IMR-90 (cell line): ENCODE results near the gene ASXL3. TPM values are rescaled to one million over a fixed set of nuclear protein-coding genes. Genes with fewer than 3 reads are reported as not detected.

Experiments
- ATAC-seq: fragments of 200-7000 bp; cut with Tn5 transposase; 2 replicates; pipeline ENCODE4 v1.9.1; 2020; ENCODE audit warnings: low read depth, mild to moderate bottlenecking, moderate library complexity
- BruUV-seq: library from RNA; stranded (reverse); fragments of 400-500 nt; replicated peaks from 2 replicates; lab custom pipeline; 2021; lab: Mats Ljungman, UMichigan
- CTCF ChIA-PET: fragments of 300-600 bp; formaldehyde crosslinking; extraction: SDS; loops from one replicate; lab custom pipeline; 2021; ENCODE audit warnings: antibody characterized with exemption; lab: Yijun Ruan, JAX
- POLR2A ChIA-PET: fragments of 300-600 bp; sonication (Branson Sonifier 250); formaldehyde crosslinking; loops from one replicate; lab custom pipeline; 2022; ENCODE audit warnings: antibody characterized with exemption; ENCODE audit not compliant: unreplicated experiment; lab: Charles Lee
- DNase-seq: peaks from one replicate; pipeline ENCODE4 v3.0.0; 2013
- H2AFZ ChIP-seq: replicated peaks from 2 replicates; pipeline ENCODE3; 2013; ENCODE audit warnings: low read length, mild to moderate bottlenecking; ENCODE audit not compliant: poor library complexity
- H2AK5ac ChIP-seq: 2 replicates; pipeline ENCODE4 v1.6.1; 2013; ENCODE audit warnings: low read depth, low read length, inconsistent platforms
- H2AK9ac ChIP-seq: replicated peaks from 2 replicates; pipeline ENCODE3; 2013; ENCODE audit warnings: mild to moderate bottlenecking, low read depth, low read length, moderate library complexity; ENCODE audit not compliant: poor library complexity
- H2BK120ac ChIP-seq: 2 replicates; pipeline ENCODE4 v1.6.1; 2013; ENCODE audit warnings: low read depth, low read length, inconsistent platforms
- H2BK15ac ChIP-seq: 3 replicates; pipeline ENCODE4 v1.6.1; 2013; ENCODE audit warnings: low read depth, low read length, inconsistent platforms
- H2BK20ac ChIP-seq: 2 replicates; pipeline ENCODE4 v1.6.1; 2013; ENCODE audit warnings: low read depth, mild to moderate bottlenecking, inconsistent platforms, low read length, moderate library complexity
- H2BK5ac ChIP-seq: 2 replicates; pipeline ENCODE4 v1.6.1; 2013; ENCODE audit warnings: mild to moderate bottlenecking, low read depth, low read length, inconsistent platforms; ENCODE audit not compliant: poor library complexity, severe bottlenecking
- H3K14ac ChIP-seq: replicated peaks from 2 replicates; pipeline ENCODE4 v1.6.1; 2013; ENCODE audit warnings: low read depth, low read length, inconsistent platforms
- H3K18ac ChIP-seq: 2 replicates; pipeline ENCODE4 v1.6.1; 2013; ENCODE audit warnings: low read depth, low read length, control low read depth
- H3K23ac ChIP-seq: 2 replicates; pipeline ENCODE4 v1.6.1; 2013; ENCODE audit warnings: low read depth, low read length, inconsistent platforms
- H3K27ac ChIP-seq: 2 replicates; pipeline ENCODE4 v1.5.1; 2013; ENCODE audit warnings: mild to moderate bottlenecking, control low read depth, low read length; ENCODE audit not compliant: insufficient read depth
- H3K27me3 ChIP-seq: 2 replicates; pipeline ENCODE4 v1.6.1; 2013; ENCODE audit warnings: low read length; ENCODE audit not compliant: control insufficient read depth, insufficient read depth
- H3K36me3 ChIP-seq: 2 replicates; pipeline ENCODE4 v1.6.1; 2013; ENCODE audit warnings: low read length, mixed read lengths; ENCODE audit not compliant: control insufficient read depth, insufficient read depth
- H3K4ac ChIP-seq: 2 replicates; pipeline ENCODE4 v1.6.1; 2013; ENCODE audit warnings: low read depth, low read length, inconsistent platforms
- H3K4me1 ChIP-seq: 2 replicates; pipeline ENCODE4 v1.6.1; 2013; ENCODE audit warnings: low read length, mixed read lengths; ENCODE audit not compliant: control insufficient read depth, insufficient read depth
- H3K4me2 ChIP-seq: 2 replicates; pipeline ENCODE4 v1.6.1; 2013; ENCODE audit warnings: low read depth, mild to moderate bottlenecking, control low read depth, low read length, moderate library complexity
- H3K4me3 ChIP-seq: 2 replicates; pipeline ENCODE4 v1.5.1; 2013; ENCODE audit warnings: low read depth, mild to moderate bottlenecking, control low read depth, low read length, moderate library complexity; ENCODE audit not compliant: insufficient read depth
- H3K56ac ChIP-seq: 2 replicates; pipeline ENCODE4 v1.6.1; 2013; ENCODE audit warnings: low read length, inconsistent platforms; ENCODE audit not compliant: insufficient read depth; ENCODE audit errors: extremely low read depth
- H3K79me1 ChIP-seq, 2 experiments: 2 replicates each; pipeline ENCODE4 v1.6.1; 2013; ENCODE audit warnings: low read length in 2 of 2, inconsistent platforms in 1 of 2, low read depth in 1 of 2
- H3K9ac ChIP-seq: 2 replicates; pipeline ENCODE4 v1.6.1; 2013; ENCODE audit warnings: low read depth, low read length, control low read depth
- H3K9me1 ChIP-seq: 2 replicates; pipeline ENCODE4 v1.6.1; 2013; ENCODE audit warnings: low read length, inconsistent platforms; ENCODE audit not compliant: insufficient read depth
- H3K9me3 ChIP-seq: 2 replicates; pipeline ENCODE4 v1.6.1; 2013; ENCODE audit warnings: low read length; ENCODE audit not compliant: control insufficient read depth, insufficient read depth
- H4K20me1 ChIP-seq: 2 replicates; pipeline ENCODE4 v1.6.1; 2013; ENCODE audit warnings: low read length, inconsistent platforms; ENCODE audit not compliant: insufficient read depth
- H4K5ac ChIP-seq: 2 replicates; pipeline ENCODE4 v1.6.1; 2013; ENCODE audit warnings: mild to moderate bottlenecking, low read depth, low read length, control low read depth
- H4K8ac ChIP-seq, 2 experiments: 2 replicates each; pipeline ENCODE4 v1.6.1; 2013; ENCODE audit warnings: low read depth in 2 of 2, low read length in 2 of 2, control low read depth in 1 of 2, inconsistent platforms in 1 of 2
- H4K91ac ChIP-seq: 2 replicates; pipeline ENCODE4 v1.6.1; 2013; ENCODE audit warnings: low read depth, low read length, inconsistent platforms; ENCODE audit not compliant: insufficient read depth
- CEBPB ChIP-seq: IDR thresholded peaks from 2 replicates; pipeline ENCODE4 v1.6.1; 2012; ENCODE audit warnings: low read depth, low read length, improper control_type of control experiment
- FOS ChIP-seq: fragments of 150-350 bp; IDR thresholded peaks from 2 replicates; pipeline ENCODE4 v1.6.1; 2016; ENCODE audit warnings: low read depth, low read length
- MAZ ChIP-seq: IDR thresholded peaks from 2 replicates; pipeline ENCODE4 v1.6.1; 2012; ENCODE audit warnings: low read depth, mild to moderate bottlenecking, low read length, improper control_type of control experiment, moderate library complexity, borderline replicate concordance
- MXI1 ChIP-seq: IDR thresholded peaks from 2 replicates; pipeline ENCODE4 v1.6.1; 2012; ENCODE audit warnings: low read depth, mild to moderate bottlenecking, low read length, moderate library complexity, borderline replicate concordance
- NFE2L2 ChIP-seq: fragments of 150-350 bp; IDR thresholded peaks from 2 replicates; pipeline ENCODE4 v1.6.1; 2016; ENCODE audit warnings: low read depth, mild to moderate bottlenecking, low read length
- RCOR1 ChIP-seq: IDR thresholded peaks from 2 replicates; pipeline ENCODE4 v1.6.1; 2012; ENCODE audit warnings: mild to moderate bottlenecking, low read length, improper control_type of control experiment; ENCODE audit not compliant: insufficient replicate concordance
- SMC3 ChIP-seq: fragments of 150-350 bp; IDR thresholded peaks from 2 replicates; pipeline ENCODE4 v1.6.1; 2016; ENCODE audit warnings: low read depth, mild to moderate bottlenecking, antibody characterized with exemption, low read length, moderate library complexity
- WGBS, 2 experiments: methylation state at CpG; one replicate each; pipeline versions ENCODE4 v1.1.5 to v1.1.7; 2013; ENCODE audit warnings: missing lambda C conversion rate in 2 of 2; ENCODE audit not compliant: insufficient read length in 1 of 2; ENCODE audit errors: extremely low coverage in 2 of 2; 5-methylcytosine and 5-hydroxymethylcytosine counted together
- dilution Hi-C: fragments of 300-500 bp; cut with HindIII; formaldehyde crosslinking; loops from one replicate; pipeline ENCODE4 v1.14.3; 2018; ENCODE audit warnings: low sequenced_read_pairs; ENCODE audit not compliant: unreplicated experiment
- in situ Hi-C: fragments of 300-500 bp; cut with MboI; formaldehyde crosslinking; loops from 3 replicates; pipeline ENCODE4 v1.14.3; 2019; ENCODE audit warnings: low sequenced_read_pairs, inconsistent platforms, mixed read lengths
- intact Hi-C: fragments of 100-400 bp; cut with micrococcal nuclease; formaldehyde crosslinking; loops from 2 replicates; pipeline ENCODE4 v1.10.0; 2022
- polyA plus RNA-seq, 3 experiments: library from polyadenylated mRNA; depleted of rRNA; stranded (reverse); fragments of >200 nt; gene quantifications; 2 replicates each; pipeline ENCODE4 v1.2.3, GENCODE V29; 2012; ENCODE audit warnings: low replicate concordance in 1 of 3
- total RNA-seq: library from RNA; depleted of rRNA; stranded (reverse); fragments of >200 nt; gene quantifications from 2 replicates; pipeline ENCODE4 v1.2.3, GENCODE V29; 2012
- TF ChIP-seq, protein P1 (sequence below): fragments of 150-350 bp; IDR thresholded peaks from 2 replicates; pipeline ENCODE4 v1.6.1; 2016; ENCODE audit warnings: low read depth, mild to moderate bottlenecking, low read length, moderate library complexity, borderline replicate concordance
- TF ChIP-seq, protein P2 (sequence below): conservative IDR thresholded peaks from 2 replicates; pipeline ENCODE4 v1.5.1; 2012; ENCODE audit warnings: mild to moderate bottlenecking, low read depth, low read length, improper control_type of control experiment

ASXL3 gene
- total and polyA plus RNA-seq, 2 of the 4 experiments (the other 2 are of a cell fraction), result 0.03 to 0.54 TPM

DNA sequence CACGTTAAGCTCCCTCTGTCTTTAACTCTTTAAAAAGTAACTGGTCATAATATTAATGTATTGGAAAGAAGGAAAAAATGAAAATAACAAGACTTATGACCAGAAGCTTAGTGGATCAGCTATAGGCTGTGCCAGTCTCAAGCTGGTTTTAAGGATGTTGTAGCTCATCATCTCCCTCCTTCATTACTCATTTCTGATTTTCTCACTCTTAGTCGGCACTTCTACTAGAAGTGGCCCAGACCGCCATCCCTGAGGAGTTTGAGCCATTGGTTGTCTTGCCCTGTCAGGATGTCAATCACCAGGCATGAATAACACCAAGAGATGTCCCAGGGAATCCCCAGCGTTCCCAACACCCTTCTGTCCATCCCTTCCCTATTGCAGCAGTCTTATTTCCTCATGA lies 151.5 kb downstream of the ASXL3 start:
- dilution Hi-C loops (no loop called here), in situ Hi-C loops (no loop called here), intact Hi-C loops (no loop called here)
- Histone ChIP-seq H3K4me1 (no peaks in the 10 kb centered on the region; the same call in 1 of the 2 replicates), H4K91ac (no peak overlapping the region), H2AFZ (no peak overlapping the region), H4K8ac (no peak overlapping the region), H3K9me3 (no peaks in the 10 kb centered on the region), H4K5ac (no peak overlapping the region), H3K23ac (no peak overlapping the region), H3K79me1 (no peaks in the 10 kb centered on the region), H3K4me3 (no peak overlapping the region), H3K56ac (no peak overlapping the region), H2BK20ac (no peak overlapping the region), H3K4ac (no peak overlapping the region), H3K9ac (no peak overlapping the region), H3K9me1 (no peaks in the 10 kb centered on the region), H3K27ac (no peak overlapping the region), H3K36me3 (no peaks in the 10 kb centered on the region), H4K20me1 (no peaks in the 10 kb centered on the region), H3K18ac (no peak overlapping the region), H3K27me3 (peaks cover 1% of the 10 kb centered on the region; the same call in 1 of the 2 replicates), H3K4me2 (no peak overlapping the region), H2AK9ac (no peak overlapping the region), H2AK5ac (no peak overlapping the region), H2BK15ac (no peak overlapping the region), H2BK5ac (no peak overlapping the region), H3K14ac (no peak overlapping the region), H2BK120ac (no peak overlapping the region)
- no TSS peak for BruUV-seq
- WGBS, 2 experiments, result no CpG with 5 or more reads among the region's 4 CpGs
- TF ChIP-seq FOS (no peak), NFE2L2 (no peak), SMC3 (no peak), CEBPB (no peak), MAZ (no peak), RCOR1 (no peak), MXI1 (no peak)
- TF ChIP-seq, protein P1, sequence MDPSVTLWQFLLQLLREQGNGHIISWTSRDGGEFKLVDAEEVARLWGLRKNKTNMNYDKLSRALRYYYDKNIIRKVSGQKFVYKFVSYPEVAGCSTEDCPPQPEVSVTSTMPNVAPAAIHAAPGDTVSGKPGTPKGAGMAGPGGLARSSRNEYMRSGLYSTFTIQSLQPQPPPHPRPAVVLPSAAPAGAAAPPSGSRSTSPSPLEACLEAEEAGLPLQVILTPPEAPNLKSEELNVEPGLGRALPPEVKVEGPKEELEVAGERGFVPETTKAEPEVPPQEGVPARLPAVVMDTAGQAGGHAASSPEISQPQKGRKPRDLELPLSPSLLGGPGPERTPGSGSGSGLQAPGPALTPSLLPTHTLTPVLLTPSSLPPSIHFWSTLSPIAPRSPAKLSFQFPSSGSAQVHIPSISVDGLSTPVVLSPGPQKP, result no peak
- TF ChIP-seq, protein P2, sequence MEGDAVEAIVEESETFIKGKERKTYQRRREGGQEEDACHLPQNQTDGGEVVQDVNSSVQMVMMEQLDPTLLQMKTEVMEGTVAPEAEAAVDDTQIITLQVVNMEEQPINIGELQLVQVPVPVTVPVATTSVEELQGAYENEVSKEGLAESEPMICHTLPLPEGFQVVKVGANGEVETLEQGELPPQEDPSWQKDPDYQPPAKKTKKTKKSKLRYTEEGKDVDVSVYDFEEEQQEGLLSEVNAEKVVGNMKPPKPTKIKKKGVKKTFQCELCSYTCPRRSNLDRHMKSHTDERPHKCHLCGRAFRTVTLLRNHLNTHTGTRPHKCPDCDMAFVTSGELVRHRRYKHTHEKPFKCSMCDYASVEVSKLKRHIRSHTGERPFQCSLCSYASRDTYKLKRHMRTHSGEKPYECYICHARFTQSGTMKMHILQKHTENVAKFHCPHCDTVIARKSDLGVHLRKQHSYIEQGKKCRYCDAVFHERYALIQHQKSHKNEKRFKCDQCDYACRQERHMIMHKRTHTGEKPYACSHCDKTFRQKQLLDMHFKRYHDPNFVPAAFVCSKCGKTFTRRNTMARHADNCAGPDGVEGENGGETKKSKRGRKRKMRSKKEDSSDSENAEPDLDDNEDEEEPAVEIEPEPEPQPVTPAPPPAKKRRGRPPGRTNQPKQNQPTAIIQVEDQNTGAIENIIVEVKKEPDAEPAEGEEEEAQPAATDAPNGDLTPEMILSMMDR, result no peak
- DNase-seq (no peak), ATAC-seq (no peak)
- CTCF ChIA-PET, result no interaction called here
- POLR2A ChIA-PET, result no interaction called here
